Measurements from ENCODE around the gene KLHL13.

GRCh38 chrX:118024482-118024881 lies 92.1 kb downstream of the KLHL13 start:
- TF ChIP-seq EZH2phosphoT487 (IDR thresholded peaks at IDR 0.05; ENCODE audit: borderline replicate concordance, low read length) (no peak), CTCF (IDR thresholded peaks at IDR 0.05; ENCODE audit: low read depth, low read length, poor library complexity, severe bottlenecking) (no peak)

Data from DOHH2 (cell line).